Left forelimb (tissue), 1 donor: ENCODE measurements around the gene CCNJL.
"Not testable (repeated sequence)": the region's sequence is repeated elsewhere in the genome, so short reads cannot be mapped to it uniquely, and the experiment has no call there.

Experiments
- DNase-seq: peaks from one replicate; pipeline ENCODE4 v3.0.0-alpha.2; 2018; ENCODE audit warnings: low spot score

CCNJL gene, protein sequence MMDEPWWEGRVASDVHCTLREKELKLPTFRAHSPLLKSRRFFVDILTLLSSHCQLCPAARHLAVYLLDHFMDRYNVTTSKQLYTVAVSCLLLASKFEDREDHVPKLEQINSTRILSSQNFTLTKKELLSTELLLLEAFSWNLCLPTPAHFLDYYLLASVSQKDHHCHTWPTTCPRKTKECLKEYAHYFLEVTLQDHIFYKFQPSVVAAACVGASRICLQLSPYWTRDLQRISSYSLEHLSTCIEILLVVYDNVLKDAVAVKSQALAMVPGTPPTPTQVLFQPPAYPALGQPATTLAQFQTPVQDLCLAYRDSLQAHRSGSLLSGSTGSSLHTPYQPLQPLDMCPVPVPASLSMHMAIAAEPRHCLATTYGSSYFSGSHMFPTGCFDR

DNA sequence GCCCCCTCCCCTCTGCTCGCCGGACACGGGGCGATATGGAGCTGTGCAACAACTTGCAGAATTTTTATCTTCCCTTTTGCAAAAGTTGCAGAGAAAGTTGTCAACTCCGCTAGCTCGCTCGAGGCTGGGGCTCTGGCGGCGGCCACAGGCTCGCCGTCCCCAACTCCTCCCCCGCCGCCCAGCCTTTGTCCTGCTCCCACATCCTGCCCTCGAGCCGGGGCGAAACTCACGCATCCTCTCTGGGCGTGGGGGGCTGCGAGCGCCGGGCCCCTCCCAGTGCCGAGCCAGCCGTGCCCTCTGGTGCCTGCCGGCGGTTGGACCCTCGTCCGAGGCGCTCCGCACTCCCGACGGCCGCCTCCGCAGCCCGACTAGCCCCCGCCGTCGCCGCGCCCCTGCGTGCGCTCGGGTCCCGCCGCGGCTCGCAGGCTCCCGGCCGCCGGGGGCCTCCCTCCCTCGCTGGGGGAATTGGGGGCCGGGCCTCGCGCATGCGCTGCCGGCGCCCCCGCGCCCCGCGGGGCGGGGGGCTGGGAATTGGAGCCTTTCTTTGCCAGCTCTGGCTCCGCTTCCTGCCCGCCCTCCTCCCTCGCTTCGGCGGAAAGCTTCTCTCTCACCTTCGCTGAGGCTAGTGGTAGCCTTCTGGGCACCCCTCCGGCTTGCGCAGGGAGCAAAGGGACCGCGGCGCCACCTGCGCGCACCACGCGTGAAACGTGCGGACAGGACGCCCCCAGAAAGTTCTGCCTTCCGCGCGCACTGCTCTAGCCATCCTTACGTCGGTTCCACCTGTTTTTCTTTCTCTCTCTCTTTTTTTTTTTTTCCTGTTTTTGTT is at the start of gene CCNJL:
CCNJL (minus strand) TSS at position 431 of the 826 bp plus-strand sequence. CDS start 641 bp downstream, outside the sequence.
- peak; percentile 74 for DNase-seq

DNA sequence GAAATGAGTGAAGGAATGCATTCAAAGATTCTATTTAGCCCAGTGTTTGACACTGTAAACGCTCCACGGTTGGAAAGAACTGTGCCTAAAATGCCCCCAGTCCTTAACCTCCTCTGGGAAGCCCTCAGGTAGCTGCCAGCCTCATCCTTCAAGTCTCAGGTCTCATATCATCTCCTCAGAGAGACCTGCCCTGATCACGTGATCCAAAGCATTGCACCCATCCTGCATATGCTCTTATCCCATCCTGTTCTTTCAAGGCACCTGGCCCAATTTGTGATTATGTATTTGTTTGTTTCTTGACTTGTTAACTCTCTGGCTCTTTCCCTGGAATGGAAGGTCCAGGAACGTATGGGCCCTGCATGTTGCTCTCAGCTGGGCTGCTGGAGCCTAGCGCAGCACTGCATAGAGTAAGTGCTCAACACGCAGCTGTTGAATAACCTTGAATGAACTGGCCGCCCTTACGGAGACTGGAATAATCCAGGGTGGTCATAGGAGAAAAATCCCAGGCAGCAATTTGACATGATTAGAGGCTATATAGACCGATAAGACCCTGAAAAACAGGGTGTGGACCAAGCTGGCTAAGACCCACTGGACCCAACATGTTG is 49.4 kb upstream of the CCNJL start:
- DNase-seq, result no peak

GRCh38 chr5:160360310-160360709 is 47.9 kb upstream of the CCNJL start:
- DNase-seq, result no peak

GRCh38 chr5:160359816-160360215 is 47.5 kb upstream of the CCNJL start:
- DNase-seq, result no peak

DNA sequence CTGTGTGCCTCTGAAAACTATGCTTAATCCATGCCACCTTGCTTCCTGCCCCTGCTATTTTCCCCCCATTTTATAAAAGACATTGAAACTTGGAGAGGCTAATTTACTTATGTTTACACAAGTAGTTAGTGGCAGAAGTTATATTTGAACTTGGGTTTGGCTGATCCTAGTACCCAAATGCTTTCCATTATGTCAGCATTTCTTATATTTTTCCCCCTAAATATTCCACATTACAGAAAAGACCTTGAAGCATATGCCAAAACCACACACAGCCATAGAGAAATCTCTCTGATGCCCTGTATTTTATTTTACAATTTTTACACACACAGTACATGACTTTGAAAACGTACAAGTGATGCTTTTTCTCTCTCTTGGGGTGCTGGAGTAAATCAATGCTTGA is 46.9 kb upstream of the CCNJL start:
- no peak for DNase-seq

- DNase-seq, result peak; percentile 83
Measured at GRCh38 chr5:160357861-160358411, 45.6 kb upstream of the CCNJL start.

DNA sequence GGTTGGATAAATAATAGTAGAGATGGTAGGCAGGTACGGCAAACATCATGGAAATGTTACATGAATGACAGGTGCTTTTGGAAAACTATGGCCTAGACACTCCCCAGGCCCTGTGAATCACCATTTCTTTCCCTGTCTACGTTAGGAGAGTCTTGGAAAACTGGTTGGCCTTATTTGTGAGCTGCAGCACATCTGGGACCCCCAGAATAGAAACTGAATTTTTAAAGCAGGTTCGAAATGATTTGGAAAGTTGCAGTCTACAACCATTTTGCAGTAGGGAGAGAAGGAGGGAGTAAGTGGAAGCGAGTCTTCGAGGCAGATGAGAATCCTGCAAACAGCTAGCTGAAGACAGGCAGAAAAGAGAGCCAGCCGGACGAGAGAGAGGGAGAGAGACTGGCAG is 45.0 kb upstream of the CCNJL start:
- DNase-seq, result no peak

GRCh38 chr5:160356550-160357347 is 44.4 kb upstream of the CCNJL start:
- DNase-seq, result no peak

DNA sequence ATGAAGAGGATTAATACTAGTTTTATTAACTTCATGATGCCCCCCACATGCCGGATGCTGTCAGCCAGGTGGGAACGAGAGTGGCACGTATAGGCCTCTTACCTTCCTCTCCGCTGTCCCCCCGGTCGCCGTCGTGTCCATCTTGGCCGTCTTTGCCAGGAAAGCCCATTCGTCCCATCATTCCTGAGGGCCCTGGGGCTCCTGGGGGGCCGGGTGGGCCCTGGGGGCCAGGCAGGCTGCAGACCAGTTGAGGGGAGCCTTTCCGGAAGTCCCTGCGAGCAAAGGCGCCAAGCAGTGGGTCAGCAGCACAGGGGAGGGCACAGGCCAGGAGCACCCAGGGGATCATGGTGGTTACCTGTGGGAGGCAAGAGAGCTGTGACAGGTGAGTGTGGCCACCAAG is 42.3 kb upstream of the CCNJL start:
- DNase-seq, result no peak

- DNase-seq, result no peak
Measured at GRCh38 chr5:160353379-160353778, 41.0 kb upstream of the CCNJL start.

DNA sequence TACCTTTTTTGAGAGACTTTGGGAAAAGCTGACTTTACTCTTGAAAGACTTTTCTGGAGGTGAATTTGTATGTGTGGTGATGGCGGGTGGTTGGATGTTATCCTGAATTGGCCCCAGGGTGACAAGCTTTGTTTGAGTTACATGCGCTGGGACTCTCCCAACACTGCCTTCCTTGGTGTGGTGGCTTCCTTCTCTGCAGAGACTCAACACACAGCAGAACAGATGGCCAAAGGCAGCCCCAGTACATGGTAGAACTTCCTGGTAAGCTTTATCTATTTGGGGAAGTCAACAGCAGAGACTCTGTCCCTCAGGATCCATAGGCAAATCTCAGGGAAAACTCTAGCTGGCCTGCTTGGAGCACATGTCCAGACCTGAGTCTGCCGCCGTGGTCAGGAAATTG is 39.9 kb upstream of the CCNJL start:
- no peak for DNase-seq

DNA sequence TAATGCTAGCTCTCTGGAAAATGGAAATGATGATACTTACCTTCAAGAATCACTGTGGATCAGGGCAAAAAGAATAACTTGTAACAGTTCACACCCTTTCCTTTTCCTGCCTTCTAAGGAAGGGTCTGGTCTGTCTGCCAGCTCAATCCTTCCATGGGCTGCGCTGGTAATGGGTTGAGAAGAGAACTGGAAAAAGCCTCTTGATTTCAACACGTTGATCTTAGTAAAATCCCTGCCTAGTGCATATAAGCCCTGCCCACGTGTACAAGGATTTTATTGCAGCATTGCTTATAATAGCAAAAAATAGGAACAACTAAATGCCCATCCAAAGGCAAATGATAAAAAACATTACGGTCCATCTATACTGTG is 37.6 kb upstream of the CCNJL start:
- DNase-seq, result no peak

DNA sequence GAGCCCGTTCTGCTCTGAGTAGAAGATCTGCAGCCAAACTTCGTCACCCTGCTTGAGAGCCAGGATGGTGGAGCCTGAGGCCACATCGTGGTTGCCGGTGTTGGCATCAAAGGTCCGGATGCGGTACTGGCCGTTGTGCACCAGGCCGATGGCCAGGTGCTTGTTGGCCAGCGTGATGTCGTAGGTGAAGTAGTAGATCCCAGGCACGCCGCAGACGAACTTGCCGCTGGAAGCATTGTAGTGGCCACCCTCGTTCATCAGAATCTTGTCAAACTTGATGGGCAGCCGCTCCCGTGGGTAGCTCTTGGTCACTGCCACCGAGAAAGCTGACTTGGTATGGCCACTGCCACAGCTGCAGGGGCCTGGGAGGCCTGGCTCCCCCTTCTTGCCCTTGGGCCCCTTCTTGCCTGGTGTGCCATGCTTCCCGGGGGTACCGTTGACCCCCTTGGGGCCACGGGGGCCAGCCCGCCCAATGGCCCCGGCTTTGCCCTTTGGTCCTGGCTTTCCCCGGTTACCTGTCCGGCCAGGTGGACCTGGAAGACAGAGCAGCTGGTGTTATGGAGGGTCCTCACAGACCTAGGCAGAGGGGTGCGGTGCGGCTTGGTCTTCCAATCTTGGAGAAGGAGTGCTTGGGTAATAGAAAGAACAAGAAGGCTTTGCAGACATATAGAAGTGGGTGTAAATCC is 37.0 kb upstream of the CCNJL start:
- DNase-seq, result no peak

DNA sequence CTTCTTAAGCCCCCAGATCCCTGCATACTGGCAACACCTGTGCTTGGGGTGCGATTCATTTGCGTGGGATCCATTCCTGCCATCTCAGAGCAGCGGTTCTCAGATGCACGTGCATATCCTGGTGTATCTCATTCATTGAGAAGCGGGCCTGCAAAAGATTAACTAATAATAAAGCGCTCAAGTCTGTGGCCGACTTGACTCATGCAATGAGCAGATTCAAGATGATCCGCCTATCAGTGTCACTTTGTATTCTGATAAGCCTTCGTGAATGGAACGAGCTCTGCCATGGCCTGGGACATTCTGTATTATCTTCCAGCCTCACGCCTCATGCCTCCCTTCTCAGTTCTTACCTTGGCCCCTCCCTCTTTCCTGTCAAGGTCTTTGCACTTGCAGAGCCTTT is 35.7 kb upstream of the CCNJL start:
- DNase-seq, result no peak

DNA sequence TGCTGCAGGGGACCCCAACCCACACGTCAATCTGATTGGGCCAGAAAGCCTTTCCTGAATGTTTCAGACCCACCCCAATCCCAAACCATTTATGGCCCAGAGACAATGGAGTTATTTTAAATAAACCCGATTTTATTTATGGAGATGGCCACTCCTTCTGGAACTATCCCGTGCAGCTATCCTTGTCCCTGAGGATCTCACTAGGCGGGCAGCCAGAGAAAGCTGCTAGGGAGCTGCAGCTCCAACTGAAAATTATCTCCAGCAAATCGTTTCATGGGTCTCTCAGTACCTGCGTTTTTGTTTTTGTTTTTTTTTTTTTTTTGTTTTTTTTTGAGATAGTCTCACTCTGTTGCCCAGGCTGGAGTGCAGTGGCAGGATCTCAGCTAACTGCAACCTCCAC is 35.1 kb upstream of the CCNJL start:
- no peak for DNase-seq

- DNase-seq, result no peak
Measured at GRCh38 chr5:160342413-160342941, 30.1 kb upstream of the CCNJL start.

DNA sequence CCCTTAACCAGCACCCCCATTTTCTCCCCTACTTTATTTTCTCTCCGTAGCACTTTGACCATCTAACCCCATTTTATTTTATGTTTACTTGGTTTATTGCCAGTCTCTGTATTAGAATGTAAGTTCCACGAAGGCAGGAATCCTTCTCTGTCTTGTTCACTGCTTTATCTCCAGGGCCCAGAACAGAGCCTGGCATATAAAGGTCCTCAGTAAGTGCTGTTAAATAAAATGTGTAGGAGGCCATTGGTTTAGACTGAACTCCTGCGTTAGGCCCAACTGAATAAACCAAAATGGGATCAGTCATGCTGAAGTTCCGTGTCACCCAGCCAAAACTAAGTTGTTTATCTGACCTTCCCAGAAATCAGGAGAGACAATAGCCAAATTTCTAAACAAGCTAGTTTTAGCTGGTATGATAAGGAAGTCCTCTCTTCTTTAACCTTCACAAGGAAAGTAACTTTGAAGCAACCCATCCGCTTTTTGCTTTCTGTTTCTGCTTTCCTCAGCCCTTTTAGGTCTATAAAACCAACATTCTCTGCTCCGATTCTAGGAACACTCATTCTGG is 29.0 kb upstream of the CCNJL start:
- DNase-seq, result no peak

GRCh38 chr5:160340513-160340912 is 28.1 kb upstream of the CCNJL start:
- not testable (repeated sequence) for DNase-seq

DNA sequence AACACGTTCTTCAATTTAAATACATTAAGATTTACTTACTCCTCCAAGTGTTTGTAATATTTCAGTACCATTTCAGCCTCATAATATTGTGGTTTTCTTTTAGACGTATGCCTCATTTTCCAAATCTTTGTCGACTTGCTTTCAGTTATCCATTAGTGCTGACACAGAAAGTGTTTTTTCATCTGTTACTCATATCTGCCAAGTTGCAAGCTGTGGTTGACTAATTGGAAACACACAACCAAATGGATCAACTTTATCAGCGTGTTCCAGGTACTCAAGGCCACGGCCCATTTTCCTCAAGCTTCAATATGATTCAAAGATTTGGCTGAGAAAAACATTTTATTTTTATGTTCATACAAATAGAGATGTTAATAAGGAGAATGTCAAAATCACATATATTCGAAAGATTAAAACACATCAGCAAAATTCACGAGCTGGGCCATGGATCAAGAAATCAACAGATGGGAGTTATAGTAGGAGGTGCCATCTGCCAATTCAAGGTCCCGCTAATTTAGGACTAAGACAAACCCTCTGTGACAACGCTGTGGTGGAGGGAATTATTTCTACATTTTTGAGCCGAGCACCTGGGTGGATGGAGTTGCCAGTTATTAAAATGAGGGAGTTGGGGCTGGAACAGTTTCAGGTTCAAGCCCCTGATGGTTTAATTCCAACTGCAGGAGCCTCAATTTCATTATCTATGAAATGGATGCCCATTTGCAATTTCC is 27.2 kb upstream of the CCNJL start:
- no peak for DNase-seq

DNA sequence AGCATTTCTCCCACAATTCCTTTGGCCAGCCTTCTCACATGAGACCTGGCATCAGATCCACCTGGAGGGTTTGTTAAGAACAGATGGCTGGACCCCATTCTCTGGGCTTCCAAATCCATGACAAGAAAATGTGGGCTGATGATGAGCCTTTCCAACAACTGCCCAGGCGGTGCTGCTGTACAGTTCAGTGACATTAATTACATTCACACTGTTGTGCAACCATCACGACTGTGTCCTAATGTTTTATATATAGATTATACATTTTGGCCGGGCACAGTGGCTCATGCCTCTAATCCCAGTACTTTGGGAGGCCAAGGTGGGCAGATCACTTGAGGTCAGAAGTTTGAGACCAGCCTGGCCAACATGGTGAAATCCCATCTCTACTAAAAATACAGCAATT is 22.4 kb upstream of the CCNJL start:
- not testable (repeated sequence) for DNase-seq
